Measurements from ENCODE around the gene FDPS.

GRCh38 chr1:155342842-155343241, 34.2 kb downstream of the FDPS start:
- TF ChIP-seq, protein P1, sequence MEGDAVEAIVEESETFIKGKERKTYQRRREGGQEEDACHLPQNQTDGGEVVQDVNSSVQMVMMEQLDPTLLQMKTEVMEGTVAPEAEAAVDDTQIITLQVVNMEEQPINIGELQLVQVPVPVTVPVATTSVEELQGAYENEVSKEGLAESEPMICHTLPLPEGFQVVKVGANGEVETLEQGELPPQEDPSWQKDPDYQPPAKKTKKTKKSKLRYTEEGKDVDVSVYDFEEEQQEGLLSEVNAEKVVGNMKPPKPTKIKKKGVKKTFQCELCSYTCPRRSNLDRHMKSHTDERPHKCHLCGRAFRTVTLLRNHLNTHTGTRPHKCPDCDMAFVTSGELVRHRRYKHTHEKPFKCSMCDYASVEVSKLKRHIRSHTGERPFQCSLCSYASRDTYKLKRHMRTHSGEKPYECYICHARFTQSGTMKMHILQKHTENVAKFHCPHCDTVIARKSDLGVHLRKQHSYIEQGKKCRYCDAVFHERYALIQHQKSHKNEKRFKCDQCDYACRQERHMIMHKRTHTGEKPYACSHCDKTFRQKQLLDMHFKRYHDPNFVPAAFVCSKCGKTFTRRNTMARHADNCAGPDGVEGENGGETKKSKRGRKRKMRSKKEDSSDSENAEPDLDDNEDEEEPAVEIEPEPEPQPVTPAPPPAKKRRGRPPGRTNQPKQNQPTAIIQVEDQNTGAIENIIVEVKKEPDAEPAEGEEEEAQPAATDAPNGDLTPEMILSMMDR (conservative IDR thresholded peaks at IDR 0.05; ENCODE audit: low read depth, low read length): no peak
- no peak for TF ChIP-seq EZH2 (IDR thresholded peaks at IDR 0.05; ENCODE audit: borderline replicate concordance, low read depth, low read length, poor library complexity, severe bottlenecking)
